Embryonic facial prominence (tissue), 1 donor: ENCODE results near the gene IGIP.
"Not testable (repeated sequence)": the region's sequence is repeated elsewhere in the genome, so short reads cannot be mapped to it uniquely, and the experiment has no call there.

Source experiments
- DNase-seq: peaks from one replicate; pipeline ENCODE4 v3.0.0-alpha.2; 2016; ENCODE audit errors: extremely low spot score

The IGIP gene

GRCh38 chr5:140141241-140141640 lies 15.5 kb downstream of the IGIP start:
- no peak for DNase-seq

- no peak for DNase-seq
Observed at GRCh38 chr5:140142246-140142645, 16.5 kb downstream of the IGIP start.

GRCh38 chr5:140142856-140143255 lies 17.1 kb downstream of the IGIP start:
- DNase-seq = no peak

GRCh38 chr5:140143521-140144258 lies 18.0 kb downstream of the IGIP start:
- DNase-seq = no peak

GRCh38 chr5:140145256-140145655 lies 19.5 kb downstream of the IGIP start:
- DNase-seq = no peak

- no peak for DNase-seq
Observed at GRCh38 chr5:140145818-140146522, 20.2 kb downstream of the IGIP start.

GRCh38 chr5:140146523-140146842 lies 20.7 kb downstream of the IGIP start:
- no peak for DNase-seq

- no peak for DNase-seq
Observed at GRCh38 chr5:140147460-140147859, 21.7 kb downstream of the IGIP start.

GRCh38 chr5:140148508-140148907 lies 22.8 kb downstream of the IGIP start:
- no peak for DNase-seq

- no peak for DNase-seq
Observed at GRCh38 chr5:140150201-140150600, 24.5 kb downstream of the IGIP start.

GRCh38 chr5:140151144-140152021 lies 25.6 kb downstream of the IGIP start:
- no peak for DNase-seq

GRCh38 chr5:140152022-140152999 lies 26.6 kb downstream of the IGIP start:
- no peak for DNase-seq

- DNase-seq = no peak
Observed at GRCh38 chr5:140153255-140153654, 27.5 kb downstream of the IGIP start.

- DNase-seq = no peak
Observed at GRCh38 chr5:140153905-140154304, 28.2 kb downstream of the IGIP start.

GRCh38 chr5:140154710-140155381 lies 29.1 kb downstream of the IGIP start:
- DNase-seq = not testable (repeated sequence)

- DNase-seq = peak; percentile 51
Observed at GRCh38 chr5:140157032-140157781, 31.5 kb downstream of the IGIP start.

- no peak for DNase-seq
Observed at GRCh38 chr5:140159014-140159927, 33.5 kb downstream of the IGIP start.

GRCh38 chr5:140162275-140162674 lies 36.5 kb downstream of the IGIP start:
- no peak for DNase-seq

GRCh38 chr5:140162781-140163180 lies 37.0 kb downstream of the IGIP start:
- DNase-seq = no peak
